Measurements from ENCODE around the gene C1orf74.

C1orf74 gene

DNA sequence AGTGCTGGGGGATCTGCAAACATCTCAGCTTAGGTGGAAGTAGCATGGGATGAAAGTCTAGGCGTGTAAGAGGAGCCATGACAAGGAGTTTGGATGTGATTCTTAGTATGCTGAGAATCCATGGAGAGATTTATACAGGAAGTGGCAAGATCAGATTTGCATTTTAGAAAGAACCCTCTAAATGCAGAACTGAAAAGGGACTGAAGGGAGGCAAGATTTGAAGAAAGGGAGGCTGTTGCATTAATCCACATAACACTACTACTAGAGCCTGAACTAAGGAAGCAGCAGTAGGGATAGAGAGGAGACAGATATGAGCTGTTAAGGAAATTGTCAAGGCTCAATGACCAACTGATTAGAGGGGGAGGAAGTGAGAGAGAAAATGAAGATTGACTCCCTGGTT is 9.8 kb downstream of the C1orf74 start:
- H3K27ac ChIP-seq (replicated peaks), result no peak overlapping the region
- no peaks in the 10 kb centered on the region for H3K27me3 ChIP-seq (ENCODE audit: insufficient read depth, poor library complexity, severe bottlenecking)
- TF ChIP-seq POLR2AphosphoS5 (IDR thresholded peaks at IDR 0.05; ENCODE audit: low read depth), result no peak
- no peak for DNase-seq (ENCODE audit: low read depth in 1 of 2, low spot score in 1 of 2)
- H3K4me3 ChIP-seq (replicated peaks; ENCODE audit: insufficient read depth, low read length), result no peak overlapping the region

GRCh38 chr1:209772126-209772525 is 12.2 kb downstream of the C1orf74 start:
- Histone ChIP-seq H3K27me3 (ENCODE audit: insufficient read depth, poor library complexity, severe bottlenecking) (no peaks in the 10 kb centered on the region), H3K4me3 (replicated peaks; ENCODE audit: insufficient read depth, low read length) (no peak overlapping the region), H3K27ac (replicated peaks) (no peak overlapping the region)
- TF ChIP-seq CTCF (IDR thresholded peaks at IDR 0.05; ENCODE audit: insufficient read depth, low read length) (no peak), SPI1 (IDR thresholded peaks at IDR 0.05; ENCODE audit: borderline replicate concordance, low read depth) (no peak), GABPA (IDR thresholded peaks at IDR 0.05; ENCODE audit: low read depth) (no peak), POLR2AphosphoS5 (IDR thresholded peaks at IDR 0.05; ENCODE audit: low read depth) (no peak), REST (IDR thresholded peaks at IDR 0.05; ENCODE audit: insufficient replicate concordance, low read depth) (no peak)
- DNase-seq (ENCODE audit: low read depth in 1 of 2, low spot score in 1 of 2), result no peak

- Histone ChIP-seq H3K27ac (replicated peaks) (no peak overlapping the region), H3K4me3 (replicated peaks; ENCODE audit: insufficient read depth, low read length) (no peak overlapping the region), H3K27me3 (ENCODE audit: insufficient read depth, poor library complexity, severe bottlenecking) (no peaks in the 10 kb centered on the region)
- DNase-seq (ENCODE audit: low read depth in 1 of 2, low spot score in 1 of 2), result no peak
- no peak for TF ChIP-seq POLR2AphosphoS5 (IDR thresholded peaks at IDR 0.05; ENCODE audit: low read depth)
- no peak for TF ChIP-seq REST (IDR thresholded peaks at IDR 0.05; ENCODE audit: insufficient replicate concordance, low read depth)
- no peak for TF ChIP-seq GABPA (IDR thresholded peaks at IDR 0.05; ENCODE audit: low read depth)
- no peak for TF ChIP-seq SPI1 (IDR thresholded peaks at IDR 0.05; ENCODE audit: borderline replicate concordance, low read depth)
- no peak for TF ChIP-seq CTCF (IDR thresholded peaks at IDR 0.05; ENCODE audit: insufficient read depth, low read length)
Measured at GRCh38 chr1:209770636-209771415, 13.5 kb downstream of the C1orf74 start.

- Histone ChIP-seq H3K27me3 (ENCODE audit: insufficient read depth, poor library complexity, severe bottlenecking) (no peaks in the 10 kb centered on the region), H3K27ac (replicated peaks) (peak overlapping the region; percentile 81), H3K4me3 (replicated peaks; ENCODE audit: insufficient read depth, low read length) (peak overlapping the region; percentile 18)
- TF ChIP-seq REST (IDR thresholded peaks at IDR 0.05; ENCODE audit: insufficient replicate concordance, low read depth) (no peak), POLR2AphosphoS5 (IDR thresholded peaks at IDR 0.05; ENCODE audit: low read depth) (no peak), CTCF (IDR thresholded peaks at IDR 0.05; ENCODE audit: insufficient read depth, low read length) (no peak), SPI1 (IDR thresholded peaks at IDR 0.05; ENCODE audit: borderline replicate concordance, low read depth) (no peak), GABPA (IDR thresholded peaks at IDR 0.05; ENCODE audit: low read depth) (no peak)
- DNase-seq (ENCODE audit: low read depth in 1 of 2, low spot score in 1 of 2), result peak in 1 of 2 experiments; percentile 20
Measured at GRCh38 chr1:209769971-209770370, 14.4 kb downstream of the C1orf74 start.

Data from HL-60 (cell line).